Astrocyte of the cerebellum (primary cell): ENCODE measurements around the gene NCAM1.

Experiments
- DNase-seq: peaks from one replicate; pipeline ENCODE4 v3.0.0-alpha.2; 2011; ENCODE audit warnings: low read depth
- H3K4me3 ChIP-seq: 2 replicates; pipeline ENCODE4 v1.5.1; 2011; ENCODE audit warnings: mild to moderate bottlenecking, low read depth, low read length, moderate library complexity
- in situ Hi-C: cut with HindIII; loops from 2 replicates; pipeline ENCODE4 v1.10.0; 2017; ENCODE audit warnings: low sequenced_read_pairs
- TF ChIP-seq, protein P1 (sequence below): IDR thresholded peaks from 2 replicates; pipeline ENCODE4 v1.5.1; 2012; ENCODE audit warnings: low read length, low read depth, moderate library complexity, mild to moderate bottlenecking; ENCODE audit errors: missing control alignments

Gene NCAM1

DNA sequence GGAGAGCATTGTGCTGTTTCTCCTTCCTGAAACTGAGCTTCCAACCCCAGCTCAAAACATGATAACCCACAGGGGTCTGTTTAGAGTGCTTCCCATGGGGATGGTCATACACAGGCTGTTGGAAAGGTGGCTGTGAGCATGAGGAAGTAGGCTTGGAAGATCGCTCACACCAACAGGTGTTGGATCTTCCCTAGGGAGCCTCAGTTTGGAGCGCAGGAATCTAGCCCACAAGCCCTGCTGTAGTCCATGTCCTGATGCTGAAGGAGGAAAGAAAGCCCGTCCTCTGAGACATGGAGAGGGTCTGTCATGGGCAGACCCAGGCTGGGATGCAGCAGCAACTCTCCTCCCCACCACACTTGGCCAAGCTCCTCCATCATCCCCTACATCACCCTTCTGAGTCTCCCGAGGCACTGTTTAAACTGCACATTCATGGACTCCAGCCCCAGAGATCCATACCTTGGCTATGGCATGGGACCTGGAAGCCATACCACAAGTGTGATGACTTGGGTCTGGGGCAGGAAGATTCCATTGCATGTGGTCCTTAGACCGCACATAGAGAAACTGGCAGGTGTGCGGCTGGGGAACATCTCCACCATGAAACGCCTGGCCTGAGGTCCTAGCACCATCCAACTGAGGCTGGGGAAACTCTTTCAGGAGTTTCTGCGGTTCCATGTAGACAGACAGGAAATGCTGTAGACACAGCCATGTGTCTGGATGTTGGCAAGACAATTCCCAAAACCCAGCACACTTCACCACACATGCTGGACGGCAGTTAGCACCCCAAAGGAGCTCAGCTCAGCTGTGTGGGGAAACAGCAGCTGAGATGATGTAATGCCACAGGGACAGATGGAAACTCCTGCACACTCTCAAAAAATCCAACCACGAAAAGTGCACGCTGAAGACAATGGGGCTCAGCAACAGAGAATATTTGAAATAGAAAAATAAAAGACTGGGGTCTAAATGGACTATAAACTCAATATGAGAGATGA is 325.6 kb downstream of the NCAM1 start:
- TF ChIP-seq, protein P1, sequence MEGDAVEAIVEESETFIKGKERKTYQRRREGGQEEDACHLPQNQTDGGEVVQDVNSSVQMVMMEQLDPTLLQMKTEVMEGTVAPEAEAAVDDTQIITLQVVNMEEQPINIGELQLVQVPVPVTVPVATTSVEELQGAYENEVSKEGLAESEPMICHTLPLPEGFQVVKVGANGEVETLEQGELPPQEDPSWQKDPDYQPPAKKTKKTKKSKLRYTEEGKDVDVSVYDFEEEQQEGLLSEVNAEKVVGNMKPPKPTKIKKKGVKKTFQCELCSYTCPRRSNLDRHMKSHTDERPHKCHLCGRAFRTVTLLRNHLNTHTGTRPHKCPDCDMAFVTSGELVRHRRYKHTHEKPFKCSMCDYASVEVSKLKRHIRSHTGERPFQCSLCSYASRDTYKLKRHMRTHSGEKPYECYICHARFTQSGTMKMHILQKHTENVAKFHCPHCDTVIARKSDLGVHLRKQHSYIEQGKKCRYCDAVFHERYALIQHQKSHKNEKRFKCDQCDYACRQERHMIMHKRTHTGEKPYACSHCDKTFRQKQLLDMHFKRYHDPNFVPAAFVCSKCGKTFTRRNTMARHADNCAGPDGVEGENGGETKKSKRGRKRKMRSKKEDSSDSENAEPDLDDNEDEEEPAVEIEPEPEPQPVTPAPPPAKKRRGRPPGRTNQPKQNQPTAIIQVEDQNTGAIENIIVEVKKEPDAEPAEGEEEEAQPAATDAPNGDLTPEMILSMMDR = no peak
- in situ Hi-C loops = no loop called here
- no peak for DNase-seq
- H3K4me3 ChIP-seq = no peak overlapping the region

DNA sequence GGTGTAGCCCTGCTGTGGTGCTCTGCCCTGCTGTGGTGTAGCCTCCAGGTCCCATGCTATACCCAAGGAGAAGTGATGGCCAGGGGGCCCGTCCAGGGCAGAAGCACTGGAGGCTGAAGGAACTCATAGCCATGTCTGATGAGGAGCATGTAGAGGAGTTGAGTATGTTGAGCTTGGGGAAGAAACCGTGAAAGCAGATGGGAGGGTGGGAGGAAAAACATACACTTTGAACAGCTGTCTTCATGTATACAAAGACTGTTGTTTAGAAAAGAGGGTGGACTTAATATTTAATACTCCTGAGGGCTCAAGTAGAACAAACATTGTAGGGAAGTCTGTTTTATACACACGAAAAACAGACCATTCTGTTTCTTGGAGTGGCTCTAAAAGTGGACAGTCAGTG is 326.6 kb downstream of the NCAM1 start:
- DNase-seq = no peak
- H3K4me3 ChIP-seq = no peak overlapping the region
- in situ Hi-C loops = no loop called here
- TF ChIP-seq, protein P1 = no peak

DNA sequence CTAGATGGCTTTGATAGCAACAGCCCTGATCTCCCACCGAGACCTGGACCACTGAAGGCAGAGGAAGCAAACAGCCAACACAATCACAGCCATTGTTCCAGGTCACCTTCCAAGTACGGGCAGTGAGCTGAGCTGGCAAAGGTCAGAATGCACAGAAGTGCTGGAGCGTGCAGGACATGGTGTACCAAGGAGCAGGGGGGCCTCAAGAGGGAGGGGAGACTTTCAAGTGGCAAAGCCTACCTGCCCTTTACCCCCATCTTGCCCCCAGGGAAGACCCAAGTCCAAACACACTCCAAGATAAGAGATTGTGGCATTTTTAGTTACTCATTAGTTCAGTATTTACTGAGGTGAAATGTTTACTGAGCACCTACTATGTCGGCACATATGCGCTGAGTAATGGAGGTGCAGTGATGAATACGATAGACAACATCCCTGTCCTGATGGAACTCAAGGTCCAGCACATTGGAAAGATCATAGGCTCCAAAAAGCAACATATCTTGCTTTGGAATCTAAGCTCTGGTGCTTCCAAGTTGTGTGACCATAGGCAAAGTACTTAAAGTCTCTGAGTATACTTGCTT is 327.2 kb downstream of the NCAM1 start:
- DNase-seq = no peak
- TF ChIP-seq, protein P1 = no peak
- no peak overlapping the region for H3K4me3 ChIP-seq
- in situ Hi-C loops = no loop called here

DNA sequence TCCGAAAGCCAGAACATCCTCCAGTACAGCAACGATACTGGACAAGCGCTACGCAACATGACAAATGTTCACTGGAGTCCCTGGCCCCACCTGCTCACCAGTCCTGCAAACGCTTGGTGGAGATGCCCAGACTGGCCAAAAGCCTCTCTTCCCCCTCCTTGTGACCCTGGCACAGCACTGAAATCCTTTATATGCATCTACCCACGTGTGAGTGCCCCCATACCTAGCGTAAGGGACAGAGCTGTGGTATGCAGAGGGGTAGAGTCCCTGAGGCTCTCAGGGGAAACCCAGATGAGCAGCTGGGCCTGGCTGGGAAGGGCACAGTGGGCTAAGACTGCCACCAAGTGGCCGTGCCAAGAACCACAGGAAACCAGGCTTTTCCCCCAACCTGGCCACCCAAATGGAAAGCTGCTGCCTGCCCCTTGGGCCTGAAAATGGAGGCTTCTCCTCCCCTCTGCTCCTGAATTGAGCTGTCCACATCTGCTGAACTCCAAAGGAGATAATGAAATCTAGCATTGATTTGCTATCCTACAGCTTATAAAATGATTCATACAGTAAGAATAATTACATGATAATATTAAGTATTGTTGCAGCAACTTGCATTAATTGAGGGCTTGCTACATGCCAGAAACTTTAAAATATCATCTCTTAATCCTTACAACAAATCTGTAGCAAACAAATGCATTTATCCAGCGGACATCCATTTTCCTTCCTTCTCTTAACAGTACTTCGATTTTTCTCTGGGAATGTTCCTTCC is 328.4 kb downstream of the NCAM1 start:
- TF ChIP-seq, protein P1 = peak; percentile 95
- DNase-seq = peak; percentile 22
- no peak overlapping the region for H3K4me3 ChIP-seq
- in situ Hi-C loops = no loop called here

DNA sequence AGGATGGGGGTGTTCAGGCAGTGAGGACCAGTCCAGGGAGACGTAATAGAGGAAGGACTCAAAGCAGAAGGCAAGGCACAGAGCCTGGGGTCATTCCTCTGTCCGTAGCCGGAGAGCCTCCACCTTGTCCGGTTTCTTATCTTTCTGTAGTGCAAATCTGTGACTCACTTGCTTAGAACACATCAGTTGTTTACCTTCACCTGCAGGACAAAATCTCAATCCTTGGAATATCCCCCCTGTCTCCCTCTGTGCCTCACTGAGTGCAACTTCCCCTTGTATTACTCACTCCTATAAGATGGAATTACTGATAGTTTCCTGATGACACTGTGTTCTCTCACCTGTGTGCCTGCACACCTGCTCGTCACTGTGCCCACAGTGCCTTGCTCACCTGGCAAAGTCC is 332.7 kb downstream of the NCAM1 start:
- in situ Hi-C loops = no loop called here
- DNase-seq = no peak
- TF ChIP-seq, protein P1 = no peak
- H3K4me3 ChIP-seq = no peak overlapping the region

DNA sequence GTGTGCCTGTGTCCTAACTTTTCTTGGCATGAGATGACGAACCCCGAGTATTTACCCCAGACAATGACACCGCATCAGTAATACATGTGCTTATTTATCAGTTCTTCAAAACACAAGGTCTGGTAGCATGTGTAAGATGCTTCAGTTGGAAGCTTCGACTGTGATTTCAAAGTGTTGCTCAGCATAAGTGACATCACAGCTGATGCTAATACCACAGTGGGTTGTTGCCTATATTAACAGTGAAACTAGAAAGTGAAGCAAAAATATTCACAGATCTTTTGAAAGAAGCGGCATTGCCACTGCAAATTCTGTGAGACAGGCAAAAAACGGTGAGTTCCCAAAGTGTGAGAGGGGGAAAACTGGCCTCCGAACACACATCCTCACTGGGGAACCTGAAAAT is 334.8 kb downstream of the NCAM1 start:
- in situ Hi-C loops = no loop called here
- no peak overlapping the region for H3K4me3 ChIP-seq
- TF ChIP-seq, protein P1 = no peak
- DNase-seq = no peak
